T-helper 2 cell (primary cell): Measurements from ENCODE around the gene ZNF253.
"Not testable (repeated sequence)": the region's sequence is repeated elsewhere in the genome, so short reads cannot be mapped to it uniquely, and the experiment has no call there.

Experiments
- DNase-seq, 5 experiments: peaks; one replicate each; pipeline versions ENCODE4 v3.0.0 to v3.0.0-alpha.2; 2012 to 2022
- total RNA-seq, 2 donors: gene quantifications; one replicate each; lab custom pipeline; 2026; lab: John Stamatoyannopoulos, UW

Gene ZNF253
- total RNA-seq, result 5.3 to 13.3 reads per million in 2 donors

DNA sequence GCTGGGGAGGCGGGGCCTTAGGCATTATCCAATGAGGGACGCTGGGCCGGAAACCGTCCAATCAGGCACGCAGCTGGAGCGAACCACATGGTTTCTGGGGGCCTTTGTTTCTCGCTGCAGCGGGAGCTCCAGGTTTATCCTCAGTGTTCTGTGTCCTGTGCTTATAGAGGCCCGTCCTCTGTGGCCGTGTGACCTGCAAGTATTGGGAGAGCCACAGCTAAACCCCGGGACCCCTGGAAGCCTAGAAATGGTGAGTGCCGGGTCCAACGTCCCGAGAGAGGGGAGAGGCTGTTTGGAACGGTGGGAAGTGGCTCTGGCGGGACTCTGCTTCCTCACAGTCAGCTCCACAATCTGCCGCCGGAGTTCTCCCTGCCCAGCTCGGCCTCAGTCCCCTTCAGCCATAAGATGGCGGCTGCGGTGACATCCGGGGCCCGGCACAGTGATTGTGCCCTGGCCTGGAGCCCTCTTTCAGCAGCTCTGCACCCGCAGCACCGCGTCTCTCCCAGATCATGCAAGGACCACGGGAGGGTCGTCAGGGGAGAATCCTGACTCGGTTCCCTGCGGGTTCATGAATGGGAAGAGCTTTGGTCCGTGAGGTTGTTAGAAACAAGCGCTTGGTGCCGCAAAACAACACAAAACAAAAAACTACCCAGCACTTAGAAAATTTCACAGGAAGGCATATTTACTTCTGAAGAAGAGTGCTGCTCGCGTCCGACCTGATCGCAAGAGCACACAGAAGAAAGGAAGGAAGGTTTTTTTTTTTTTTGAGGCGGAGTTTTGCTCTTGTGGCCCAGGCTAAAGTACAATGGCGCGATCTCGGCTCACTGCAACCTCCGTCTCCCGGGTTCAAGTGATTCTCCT is at the start of gene ZNF253:
ZNF253 (plus strand) TSS at position 133 of the 861 bp plus-strand sequence; CDS start at position 248, 115 bp downstream.
- DNase-seq, result peak; percentile 76 to 98 (median 89)

DNA sequence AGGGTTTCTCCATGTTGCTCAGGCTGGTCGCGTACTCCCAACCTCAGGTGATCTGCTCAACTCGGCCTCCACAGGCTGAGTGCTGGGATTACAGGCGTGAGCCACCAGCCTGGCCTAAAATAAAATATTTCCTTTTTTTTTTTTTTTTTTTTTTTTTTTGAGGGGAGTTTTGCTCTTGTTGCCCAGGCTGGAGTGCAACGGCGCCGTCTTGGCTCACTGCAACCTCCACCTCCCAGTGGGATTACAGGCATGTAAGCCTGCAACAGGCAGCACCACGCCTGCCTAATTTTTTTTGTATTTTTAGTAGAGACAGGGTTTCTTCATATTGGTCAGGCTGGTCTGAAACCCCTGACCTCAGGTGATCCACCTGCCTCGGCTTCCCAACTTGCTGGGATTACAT is 49.0 kb upstream of the ZNF253 start:
- DNase-seq, result no peak

DNA sequence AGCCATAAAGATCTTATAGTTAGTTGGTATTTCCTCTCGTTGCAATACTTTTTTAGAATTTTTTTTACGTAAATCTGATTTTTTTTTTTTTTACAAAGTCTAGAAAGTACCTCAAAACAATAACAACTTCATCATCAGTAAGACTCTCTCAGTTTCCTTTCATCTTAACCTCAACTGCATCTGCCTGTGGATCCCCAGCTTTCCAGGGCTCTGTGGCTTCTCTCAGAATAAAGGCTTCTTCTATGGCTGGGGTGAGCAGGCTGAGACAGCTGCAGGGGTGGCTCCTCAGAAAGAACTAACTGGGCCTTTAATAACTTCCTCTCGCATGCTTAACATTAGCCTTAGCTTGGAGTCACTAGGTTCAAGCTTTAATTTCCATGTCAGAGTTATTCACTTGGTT is 48.3 kb upstream of the ZNF253 start:
- DNase-seq, result peak in 2 of 5 experiments; percentile 48 to 54

DNA sequence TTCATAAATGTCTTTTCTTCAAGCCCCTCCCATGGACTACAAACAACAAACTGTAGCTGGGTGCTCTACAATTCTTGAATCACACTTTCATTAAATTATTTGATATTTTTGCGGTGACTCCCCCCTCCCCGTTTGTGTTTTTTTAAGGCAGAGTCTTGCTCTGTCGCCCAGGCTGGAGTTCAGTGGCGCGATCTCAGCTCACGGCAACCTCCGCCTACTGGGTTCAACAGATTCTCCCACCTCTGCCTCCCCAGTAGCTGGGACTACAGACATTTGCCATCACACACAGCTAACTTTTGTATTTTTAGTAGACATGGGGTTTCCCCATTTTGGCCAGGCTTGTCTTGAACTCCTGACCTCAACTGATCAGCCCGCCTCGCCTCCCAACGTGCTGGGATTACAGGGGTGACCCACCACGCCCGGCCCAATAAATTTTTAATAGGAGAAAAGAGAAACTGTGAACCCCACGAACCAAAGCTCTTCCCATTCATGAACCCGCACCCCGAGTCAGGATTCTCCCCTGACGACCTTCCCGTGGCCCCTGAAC is 44.8 kb upstream of the ZNF253 start:
- peak in 2 of 5 experiments; percentile 18 to 19 for DNase-seq

DNA sequence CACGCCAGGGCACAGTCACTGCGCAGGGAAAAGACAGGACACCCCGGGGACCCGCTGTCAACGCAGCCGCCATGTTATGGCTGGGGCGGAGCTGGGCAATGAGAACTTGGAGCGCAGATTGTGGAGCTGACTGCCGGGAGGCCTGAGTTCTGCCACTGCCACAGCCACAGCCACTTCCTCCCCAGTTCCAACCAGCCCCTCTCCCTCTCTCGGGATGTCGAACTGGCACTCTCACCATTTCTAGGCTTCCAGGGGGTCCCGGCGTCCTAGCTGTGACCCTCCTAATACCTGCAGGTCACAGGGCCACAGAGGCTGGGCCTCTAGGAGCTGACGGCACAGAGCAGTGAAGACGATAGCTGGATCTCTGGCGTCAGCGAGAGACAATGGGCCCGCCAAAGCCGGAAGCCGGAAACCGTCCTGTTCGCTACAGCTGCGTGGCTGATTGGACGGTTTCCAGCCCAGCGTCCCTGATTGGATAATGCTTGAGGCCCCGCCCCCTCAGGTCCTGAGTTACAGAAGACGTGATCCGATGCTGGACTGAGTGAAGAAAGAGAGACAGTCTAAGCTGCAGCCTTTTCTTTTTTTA is 44.2 kb upstream of the ZNF253 start, which contains the start of gene ZNF506:
ZNF506 (minus strand) TSS at position 385 of the 586 bp plus-strand sequence; CDS start at position 238, 147 bp downstream.
- peak; percentile 89 to 97 (median 95) for DNase-seq

DNA sequence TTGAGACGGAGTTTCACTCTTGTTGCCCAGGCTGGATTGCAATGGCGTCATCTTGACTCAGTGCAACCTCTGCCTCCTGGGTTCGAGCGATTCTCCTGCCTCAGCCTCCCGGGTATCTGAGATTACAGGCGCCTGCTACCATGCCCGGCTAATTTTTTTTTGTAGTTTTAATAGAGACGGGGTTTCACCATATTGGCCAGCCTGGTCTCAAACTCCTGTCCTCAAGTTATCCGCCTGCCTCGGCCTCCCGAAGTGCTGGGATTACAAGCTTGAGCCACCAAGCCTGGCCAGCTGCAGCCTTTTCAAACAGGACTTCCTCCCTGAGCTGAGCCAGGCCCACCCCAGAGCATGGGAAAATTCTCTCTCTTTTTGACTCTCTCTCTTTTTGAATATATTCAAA is 43.7 kb upstream of the ZNF253 start:
- DNase-seq, result not testable (repeated sequence)

DNA sequence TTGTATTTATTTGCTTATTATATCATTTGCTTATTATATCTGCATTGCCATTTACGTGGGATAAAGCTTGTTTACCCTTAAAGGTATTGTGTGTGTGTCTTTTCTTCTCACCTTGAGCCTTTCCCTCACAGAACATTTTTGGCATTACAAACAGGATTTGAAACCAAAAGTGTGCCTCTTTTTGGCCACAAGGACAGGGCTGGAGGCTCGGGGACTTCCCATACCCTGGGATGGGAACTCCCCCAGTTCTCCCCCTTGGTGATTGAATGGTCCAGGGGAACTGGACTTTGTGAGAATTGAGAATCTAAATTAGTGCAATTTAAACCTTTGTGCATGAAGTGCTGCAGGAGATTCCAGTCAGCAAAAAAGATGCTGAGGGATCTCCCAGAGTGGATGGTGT is 41.8 kb upstream of the ZNF253 start:
- no peak for DNase-seq

DNA sequence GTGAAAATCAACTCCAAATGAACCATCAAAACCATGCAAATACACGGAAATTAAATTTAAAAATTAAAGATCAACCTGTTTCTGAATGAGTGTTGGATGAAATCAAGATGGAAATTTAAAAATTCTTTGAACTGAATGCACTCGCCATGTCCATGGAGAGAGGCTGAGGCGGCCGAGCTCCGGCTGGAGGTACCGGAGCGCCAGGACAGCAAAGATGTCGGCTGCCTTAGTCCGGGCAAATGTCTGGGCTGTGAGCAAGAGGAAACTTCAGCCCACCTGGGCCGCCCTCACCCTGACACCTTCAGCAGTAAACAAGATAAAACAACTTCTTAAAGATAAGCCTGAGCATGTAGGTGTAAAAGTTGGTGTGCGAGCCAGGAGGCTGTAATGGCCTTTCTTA is 38.8 kb upstream of the ZNF253 start:
- DNase-seq, result no peak

DNA sequence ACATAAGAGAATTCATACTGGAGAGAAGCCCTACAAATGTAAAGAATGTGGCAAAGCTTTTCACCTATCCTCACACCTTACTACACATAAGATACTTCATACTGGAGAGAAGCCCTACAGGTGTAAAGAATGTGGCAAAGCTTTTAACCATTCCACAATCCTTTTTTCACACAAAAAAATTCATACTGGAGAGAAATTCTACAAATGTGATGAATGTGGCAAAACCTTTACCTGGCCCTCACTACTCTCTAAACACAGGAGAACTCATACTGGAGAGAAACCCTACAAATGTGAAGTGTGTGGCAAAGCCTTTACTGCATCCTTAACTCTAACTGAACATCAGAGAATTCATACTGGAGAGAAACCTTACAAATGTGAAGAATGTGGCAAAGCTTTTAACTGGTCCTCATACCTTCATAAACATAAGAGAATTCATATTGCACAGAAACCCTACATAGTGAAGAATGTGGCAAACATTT is 30.1 kb upstream of the ZNF253 start:
- DNase-seq, result no peak

DNA sequence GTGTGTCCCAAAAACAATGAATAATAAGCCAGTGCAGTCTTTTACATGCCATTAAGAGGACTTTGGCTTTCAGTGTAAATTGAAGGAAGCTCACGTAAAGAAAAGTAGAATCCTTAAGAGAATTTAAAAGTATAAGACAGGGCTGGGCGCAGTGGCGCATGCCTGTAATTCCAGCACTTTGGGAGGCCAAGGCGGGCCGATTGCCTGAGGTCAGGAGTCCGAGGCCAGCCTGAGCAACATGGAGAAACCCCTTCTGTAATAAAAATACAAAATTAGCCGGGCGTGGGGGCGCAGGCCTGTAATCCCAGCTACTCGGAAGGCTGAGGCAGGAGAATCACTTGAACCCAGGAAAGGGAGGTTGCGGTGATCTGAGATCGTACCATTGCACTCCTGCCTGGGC is 17.9 kb upstream of the ZNF253 start:
- no peak for DNase-seq

DNA sequence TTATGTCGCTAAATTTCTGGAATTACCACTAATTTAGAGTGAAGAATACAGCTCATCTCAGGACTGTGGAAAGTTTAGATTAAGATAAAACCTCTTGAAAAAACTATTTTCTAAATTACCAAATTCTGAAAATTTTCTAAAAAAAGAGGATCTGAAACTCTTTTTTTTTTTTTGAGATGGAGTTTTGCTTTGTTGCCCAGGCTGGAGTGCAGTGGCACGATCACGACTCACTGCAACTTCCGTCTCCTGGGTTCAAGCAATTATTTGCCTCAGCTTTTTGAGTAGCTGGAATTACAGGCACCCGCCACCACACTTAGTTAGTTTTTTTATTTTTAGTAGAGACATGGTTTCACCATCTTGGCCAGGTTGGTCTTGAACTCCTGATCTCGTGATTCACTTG is 16.6 kb upstream of the ZNF253 start:
- no peak for DNase-seq

DNA sequence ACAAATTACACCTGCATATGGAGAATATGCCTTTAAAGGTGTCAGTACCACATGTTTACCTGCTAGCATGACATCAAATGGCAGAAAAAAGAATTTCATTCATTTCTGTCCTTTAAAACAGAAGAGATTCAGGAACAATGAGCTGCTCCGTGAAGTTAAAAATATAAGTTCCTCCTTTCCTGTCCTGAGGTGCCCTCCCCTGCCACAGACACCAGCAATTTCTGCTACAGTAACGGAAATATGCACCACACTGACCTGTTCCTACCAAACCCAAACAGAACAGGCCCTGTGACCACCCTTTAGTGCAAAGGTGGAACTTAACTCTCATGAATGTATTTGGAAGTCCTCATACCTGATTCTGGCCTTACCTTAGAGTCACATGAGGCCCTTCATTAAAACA is 13.9 kb upstream of the ZNF253 start:
- not testable (repeated sequence) for DNase-seq

DNA sequence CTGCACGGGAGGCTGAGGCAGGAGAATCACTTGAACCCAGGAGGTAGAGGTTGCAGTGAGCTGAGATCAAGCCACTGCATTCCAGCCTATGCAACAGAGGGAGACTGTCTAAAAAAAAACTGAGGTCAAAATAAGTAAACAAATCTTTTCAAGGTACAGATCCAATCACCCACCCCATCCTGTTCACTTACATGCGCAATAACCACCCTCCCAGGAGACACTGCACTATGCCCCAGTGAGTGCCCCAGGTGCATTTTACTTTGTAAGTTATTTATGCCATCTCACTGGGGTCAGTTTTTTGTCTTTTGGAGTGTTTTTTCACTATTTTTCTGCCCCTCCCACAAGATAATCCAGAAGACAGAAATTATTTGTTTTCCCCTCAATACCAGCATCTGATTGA is 6.9 kb upstream of the ZNF253 start:
- DNase-seq, result no peak

DNA sequence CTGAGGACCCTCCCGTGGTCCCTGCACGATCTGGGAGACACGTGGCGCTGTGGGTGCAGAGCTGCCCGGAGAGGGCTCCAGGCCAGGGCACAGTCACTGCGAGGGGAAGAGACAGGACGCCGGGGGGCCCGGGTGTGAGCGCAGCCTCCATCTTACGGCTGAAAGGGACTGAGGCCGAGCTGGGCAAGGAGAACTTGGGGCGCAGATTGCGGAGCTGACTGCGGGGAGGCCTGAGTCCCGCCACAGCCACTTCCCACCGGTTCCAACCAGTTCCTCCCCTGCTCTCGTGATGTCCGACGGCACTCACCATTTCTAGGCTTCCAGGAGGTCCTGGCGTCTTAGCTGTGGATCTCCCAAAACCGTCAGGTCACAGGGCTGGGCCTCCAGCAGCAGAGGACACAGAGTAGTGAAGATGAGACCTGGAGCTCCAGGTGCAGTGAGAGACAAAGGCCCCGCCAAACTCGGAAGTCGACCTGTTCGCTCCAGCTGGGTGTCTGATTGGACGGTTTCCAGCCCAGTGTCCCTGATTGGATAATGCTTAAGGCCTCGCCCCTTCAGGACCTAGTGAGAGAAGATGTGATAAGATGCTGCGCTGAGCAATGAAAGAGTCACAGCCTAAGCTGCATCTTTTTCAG is 4.8 kb upstream of the ZNF253 start:
- peak in 4 of 5 experiments; percentile 7 to 34 (median 12) for DNase-seq

DNA sequence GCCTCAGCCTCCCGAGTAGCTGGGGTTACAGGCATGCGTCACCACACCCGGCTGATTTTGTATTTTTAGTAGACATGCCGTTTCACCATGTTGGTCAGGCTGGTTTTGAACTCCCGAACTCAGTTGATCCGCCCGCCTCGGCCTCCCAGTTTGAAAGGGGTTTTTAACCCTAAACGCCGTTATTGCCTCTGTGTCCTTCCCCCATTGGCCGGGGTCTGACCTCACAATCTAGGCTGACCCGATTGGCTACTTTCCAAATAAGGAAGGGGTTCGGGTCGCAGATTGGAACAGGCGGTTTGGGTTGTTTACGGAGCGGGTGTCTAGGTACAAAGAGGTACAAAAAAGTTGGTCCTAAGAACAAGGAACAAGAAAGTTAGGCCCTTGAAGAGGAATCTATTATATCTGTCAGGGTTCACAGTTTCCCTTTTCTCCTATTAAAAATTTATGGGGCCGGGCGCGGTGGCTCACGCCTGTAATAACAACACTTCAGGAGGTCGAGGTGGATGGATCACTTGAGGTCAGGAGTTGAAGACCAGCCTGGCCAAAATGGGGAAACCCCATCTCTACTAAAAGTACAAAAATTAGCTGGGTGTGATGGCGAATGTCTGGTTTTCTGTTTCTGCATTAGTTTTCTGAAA is 1.0 kb downstream of the ZNF253 start:
- peak in 4 of 5 experiments; percentile 10 to 76 (median 36) for DNase-seq

DNA sequence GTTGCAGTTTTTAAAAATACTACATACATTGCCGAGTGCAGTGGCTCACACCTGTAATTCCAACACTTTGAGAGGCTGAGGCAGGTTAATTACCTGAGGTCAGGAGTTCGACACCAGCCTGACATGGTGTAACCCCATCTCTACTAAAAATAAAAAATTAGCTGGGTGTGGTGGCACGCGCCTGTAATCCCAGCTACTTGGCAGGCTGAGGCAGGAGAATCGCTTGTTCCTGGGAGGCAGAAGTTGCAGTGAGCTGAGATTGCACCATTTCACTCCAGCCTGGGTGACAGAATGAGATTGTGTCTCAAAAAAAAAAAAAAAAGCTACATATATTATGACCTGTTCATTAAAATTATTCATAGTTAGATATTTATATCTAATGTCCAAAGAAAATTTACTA is 4.4 kb downstream of the ZNF253 start:
- not testable (repeated sequence) for DNase-seq

DNA sequence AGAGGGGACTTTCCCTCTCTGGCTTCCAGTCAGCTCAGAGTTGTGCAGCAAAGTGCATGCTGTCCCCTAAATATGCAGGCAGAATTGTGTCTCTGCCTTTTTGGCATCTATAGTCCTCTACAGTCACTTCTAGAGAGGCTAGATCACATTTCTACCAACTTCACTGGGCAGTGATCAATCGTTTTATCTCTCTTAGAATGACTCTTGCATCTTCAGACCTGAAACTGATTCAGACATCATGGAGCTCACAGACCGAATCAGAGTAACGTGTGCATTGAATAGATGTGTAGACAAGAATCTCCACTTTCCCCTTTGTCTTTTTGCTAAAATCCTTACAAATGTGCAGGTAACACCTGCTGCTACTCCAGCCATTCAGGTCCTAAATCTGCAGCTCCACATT is 6.2 kb downstream of the ZNF253 start:
- no peak for DNase-seq

DNA sequence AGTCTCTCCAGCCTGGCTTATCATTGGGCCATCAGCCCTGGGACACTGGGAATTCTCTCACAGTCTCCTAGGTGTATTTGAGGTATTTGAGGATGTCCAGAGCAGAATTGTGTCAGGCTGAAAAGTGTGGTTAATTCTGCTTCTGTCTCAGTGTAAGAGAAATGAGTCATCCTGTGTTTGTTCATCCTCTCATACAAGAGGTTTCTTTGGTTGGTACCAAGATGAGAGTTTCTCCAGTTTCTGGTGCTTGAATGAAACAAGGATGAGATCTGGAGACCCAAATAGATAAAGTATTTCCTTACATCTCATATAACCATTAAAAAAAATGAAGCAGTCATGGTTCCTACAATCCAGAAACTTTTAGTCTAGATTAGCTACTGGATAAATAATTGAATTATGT is 7.7 kb downstream of the ZNF253 start:
- peak in 1 of 5 experiments; percentile 14 for DNase-seq

DNA sequence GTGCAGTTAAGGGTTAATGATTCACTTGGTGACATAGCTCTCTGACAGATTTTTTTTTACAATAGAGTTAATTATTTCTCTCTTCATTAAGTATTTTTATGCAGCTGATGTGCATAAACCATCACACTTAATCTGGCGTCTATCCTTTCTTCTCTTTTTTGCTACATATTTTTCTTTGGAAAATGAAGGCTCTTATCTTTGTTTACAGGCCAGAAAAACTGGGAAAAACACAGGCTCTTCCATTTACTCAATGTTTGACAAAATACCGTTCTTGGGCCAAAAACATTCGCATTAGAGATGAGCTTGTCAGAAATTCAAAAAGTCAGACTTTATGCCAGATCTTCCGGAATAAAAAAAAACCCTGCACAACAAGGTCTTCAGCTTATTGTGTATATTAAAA is 12.0 kb downstream of the ZNF253 start:
- DNase-seq, result no peak

DNA sequence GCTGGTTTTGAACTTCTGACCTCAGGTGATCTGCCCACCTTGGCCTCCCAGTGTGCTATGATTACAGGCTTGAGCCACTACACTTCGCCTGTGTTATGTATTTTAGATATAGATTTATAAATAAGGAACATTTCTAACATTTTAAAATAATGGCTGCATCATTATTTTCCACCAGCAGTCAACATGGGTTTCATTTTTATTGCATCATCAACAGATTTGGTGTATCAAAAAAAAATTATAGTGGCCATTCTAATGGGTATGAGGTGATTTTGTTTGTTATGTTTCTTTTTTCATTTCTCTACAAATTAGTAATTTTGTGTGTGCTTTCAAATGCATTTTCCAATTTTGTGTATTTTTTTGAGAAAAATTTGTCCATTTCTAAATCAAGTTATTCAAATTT is 18.9 kb downstream of the ZNF253 start:
- DNase-seq, result no peak

DNA sequence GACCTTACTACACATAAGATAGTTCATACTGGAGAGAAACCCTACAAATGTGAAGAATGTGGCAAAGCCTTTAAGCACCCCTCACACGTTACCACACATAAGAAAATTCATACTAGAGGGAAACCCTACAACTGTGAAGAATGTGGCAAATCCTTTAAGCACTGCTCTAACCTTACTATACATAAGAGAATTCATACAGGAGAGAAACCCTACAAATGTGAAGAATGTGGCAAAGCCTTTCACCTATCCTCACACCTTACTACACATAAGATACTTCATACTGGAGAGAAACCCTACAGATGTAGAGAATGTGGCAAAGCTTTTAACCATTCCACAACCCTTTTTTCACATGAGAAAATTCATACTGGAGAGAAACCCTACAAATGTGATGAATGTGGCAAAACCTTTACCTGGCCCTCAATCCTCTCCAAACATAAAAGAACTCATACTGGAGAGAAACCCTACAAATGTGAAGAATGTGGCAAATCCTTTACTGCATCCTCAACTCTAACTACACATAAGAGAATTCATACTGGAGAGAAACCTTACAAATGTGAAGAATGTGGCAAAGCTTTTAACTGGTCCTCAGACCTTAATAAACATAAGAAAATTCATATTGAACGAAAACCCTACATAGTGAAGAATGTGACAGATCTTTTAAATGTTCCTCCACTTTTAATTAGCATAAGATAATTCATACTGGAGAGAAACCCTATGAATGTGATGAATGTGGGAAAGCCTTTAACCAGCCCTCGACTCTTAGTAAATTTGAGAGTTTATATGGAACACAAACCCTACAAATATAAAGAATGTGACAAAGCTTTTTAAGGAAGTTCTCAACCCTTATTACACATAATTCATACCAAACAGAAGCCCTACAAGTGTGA is 26.6 kb downstream of the ZNF253 start:
- DNase-seq, result not testable (repeated sequence)
